ENCODE results near the gene KCNK1. TPM values are rescaled to one million over a fixed set of nuclear protein-coding genes. Genes with fewer than 3 reads are reported as not detected.
"Not testable (repeated sequence)": the region's sequence is repeated elsewhere in the genome, so short reads cannot be mapped to it uniquely, and the experiment has no call there.

The KCNK1 gene
- total and polyA plus RNA-seq, 4 experiments from 2014 or later, result not detected

GRCh38 chr1:233607252-233608119 is 6.4 kb upstream of the KCNK1 start:
- Histone ChIP-seq H3K27me3 (ENCODE audit: insufficient read depth, low read length) (no peaks in the 10 kb centered on the region), H3K4me1 (ENCODE audit: insufficient read depth, low read length) (no peaks in the 10 kb centered on the region), H3K36me3 (ENCODE audit: insufficient read depth, low read length) (no peaks in the 10 kb centered on the region), H3K9me3 (ENCODE audit: control insufficient read depth in 1 of 2, low read length in 2 of 2) (no peaks in the 10 kb centered on the region), H3K27ac (ENCODE audit: low read depth, low read length) (no peak overlapping the region), H3K4me3 (ENCODE audit: low read length in 2 of 2) (no peak overlapping the region)
- H3K27ac Mint-ChIP-seq, result no peak overlapping the region
- no peak for DNase-seq
- H3K4me3 Mint-ChIP-seq, result no peak overlapping the region
- intact Hi-C loops (cut with micrococcal nuclease), result no loop called here
- no peaks in the 10 kb centered on the region for H3K4me1 Mint-ChIP-seq
- H3K9me3 Mint-ChIP-seq, result peaks cover 0 to 6% (median 0%) of the 10 kb centered on the region in 8 donors
- CTCF ChIA-PET (ENCODE audit: partially characterized antibody), result no interaction called here
- peaks cover 15 to 23% of the 10 kb centered on the region in 2 donors for H3K27me3 Mint-ChIP-seq
- no peaks in the 10 kb centered on the region for H3K36me3 Mint-ChIP-seq
- POLR2A ChIA-PET (ENCODE audit: partially characterized antibody), result no interaction called here

- H3K4me1 Mint-ChIP-seq, result peaks cover 0 to 5% (median 2%) of the 10 kb centered on the region in 4 donors
- Histone ChIP-seq H3K9me3 (ENCODE audit: control insufficient read depth in 1 of 2, low read length in 2 of 2) (no peaks in the 10 kb centered on the region), H3K27me3 (ENCODE audit: insufficient read depth, low read length) (no peaks in the 10 kb centered on the region), H3K36me3 (ENCODE audit: insufficient read depth, low read length) (no peaks in the 10 kb centered on the region), H3K27ac (ENCODE audit: low read depth, low read length) (no peak overlapping the region), H3K4me3 (ENCODE audit: low read length in 2 of 2) (no peak overlapping the region), H3K4me1 (ENCODE audit: insufficient read depth, low read length) (no peaks in the 10 kb centered on the region)
- no peak overlapping the region for H3K27ac Mint-ChIP-seq
- POLR2A ChIA-PET (ENCODE audit: partially characterized antibody), result no interaction called here
- CTCF ChIA-PET (ENCODE audit: partially characterized antibody), result no interaction called here
- intact Hi-C loops (cut with micrococcal nuclease), result no loop called here
- H3K27me3 Mint-ChIP-seq, result peaks cover 23 to 31% of the 10 kb centered on the region in 2 donors
- no peak overlapping the region for H3K4me3 Mint-ChIP-seq
- no peaks in the 10 kb centered on the region for H3K36me3 Mint-ChIP-seq
- H3K9me3 Mint-ChIP-seq, result peaks cover 0 to 6% (median 0%) of the 10 kb centered on the region in 8 donors
- no peak for DNase-seq
Observed at GRCh38 chr1:233608988-233609387, 4.9 kb upstream of the KCNK1 start.

- Histone ChIP-seq H3K9me3 (ENCODE audit: control insufficient read depth in 1 of 2, low read length in 2 of 2) (no peaks in the 10 kb centered on the region), H3K27me3 (ENCODE audit: insufficient read depth, low read length) (peaks cover 4% of the 10 kb centered on the region), H3K4me3 (ENCODE audit: low read length in 2 of 2) (no peak overlapping the region), H3K27ac (ENCODE audit: low read depth, low read length) (no peak overlapping the region), H3K4me1 (ENCODE audit: insufficient read depth, low read length) (no peaks in the 10 kb centered on the region), H3K36me3 (ENCODE audit: insufficient read depth, low read length) (no peaks in the 10 kb centered on the region)
- ChIA-PET POLR2A (ENCODE audit: partially characterized antibody) (no interaction called here), CTCF (ENCODE audit: partially characterized antibody) (no interaction called here)
- Mint-ChIP-seq H3K27me3 (peaks cover 23 to 32% of the 10 kb centered on the region in 2 donors), H3K36me3 (no peaks in the 10 kb centered on the region), H3K9me3 (peaks cover 0 to 3% (median 0%) of the 10 kb centered on the region in 8 donors), H3K27ac (no peak overlapping the region), H3K4me1 (peaks cover 0 to 6% (median 3%) of the 10 kb centered on the region in 4 donors), H3K4me3 (no peak overlapping the region)
- intact Hi-C loops (cut with micrococcal nuclease), result no loop called here
- no peak for DNase-seq
Observed at GRCh38 chr1:233609926-233610325, 4.0 kb upstream of the KCNK1 start.

- DNase-seq, result no peak
- H3K27me3 ChIP-seq (ENCODE audit: insufficient read depth, low read length), result peaks cover 4% of the 10 kb centered on the region
- H3K9me3 ChIP-seq (ENCODE audit: control insufficient read depth in 1 of 2, low read length in 2 of 2), result no peaks in the 10 kb centered on the region
- no peaks in the 10 kb centered on the region for H3K36me3 ChIP-seq (ENCODE audit: insufficient read depth, low read length)
- H3K9me3 Mint-ChIP-seq, result peaks cover 0 to 3% (median 0%) of the 10 kb centered on the region in 8 donors
- intact Hi-C loops (cut with micrococcal nuclease), result no loop called here
- H3K4me1 ChIP-seq (ENCODE audit: insufficient read depth, low read length), result no peaks in the 10 kb centered on the region
- H3K4me3 Mint-ChIP-seq, result no peak overlapping the region
- peaks cover 30 to 39% of the 10 kb centered on the region in 2 donors for H3K27me3 Mint-ChIP-seq
- no peak overlapping the region for H3K27ac ChIP-seq (ENCODE audit: low read depth, low read length)
- H3K4me3 ChIP-seq (ENCODE audit: low read length in 2 of 2), result no peak overlapping the region
- H3K4me1 Mint-ChIP-seq, result peaks cover 0 to 12% (median 3%) of the 10 kb centered on the region in 4 donors
- ChIA-PET CTCF (ENCODE audit: partially characterized antibody) (no interaction called here), POLR2A (ENCODE audit: partially characterized antibody) (no interaction called here)
- H3K27ac Mint-ChIP-seq, result no peak overlapping the region
- no peaks in the 10 kb centered on the region for H3K36me3 Mint-ChIP-seq
Observed at GRCh38 chr1:233610628-233611027, 3.3 kb upstream of the KCNK1 start.

GRCh38 chr1:233611363-233611762 is 2.5 kb upstream of the KCNK1 start:
- Mint-ChIP-seq H3K27me3 (peaks cover 35 to 43% of the 10 kb centered on the region in 2 donors), H3K4me1 (peaks cover 0 to 17% (median 4%) of the 10 kb centered on the region in 4 donors)
- H3K9me3 ChIP-seq (ENCODE audit: control insufficient read depth in 1 of 2, low read length in 2 of 2); H3K4me1 ChIP-seq (ENCODE audit: insufficient read depth, low read length); CTCF ChIA-PET (ENCODE audit: partially characterized antibody); H3K4me3 ChIP-seq (ENCODE audit: low read length in 2 of 2); H3K9me3 Mint-ChIP-seq; H3K27ac Mint-ChIP-seq; intact Hi-C loops (cut with micrococcal nuclease); H3K36me3 ChIP-seq (ENCODE audit: insufficient read depth, low read length); POLR2A ChIA-PET (ENCODE audit: partially characterized antibody); DNase-seq; H3K4me3 Mint-ChIP-seq; H3K36me3 Mint-ChIP-seq; H3K27me3 ChIP-seq (ENCODE audit: insufficient read depth, low read length); H3K27ac ChIP-seq (ENCODE audit: low read depth, low read length): not testable (repeated sequence)

- no peak overlapping the region for H3K27ac ChIP-seq (ENCODE audit: low read depth, low read length)
- H3K4me3 Mint-ChIP-seq, result peak overlapping the region in 5 of 8 donors; percentile 25 to 46 (median 37)
Observed at GRCh38 chr1:233614173-233614742, 352 bp downstream of the KCNK1 start.

GRCh38 chr1:233614743-233615521 is 1.0 kb downstream of the KCNK1 start:
- CTCF ChIA-PET (ENCODE audit: partially characterized antibody), result no interaction called here
- no peak for DNase-seq
- H3K9me3 ChIP-seq (ENCODE audit: control insufficient read depth in 1 of 2, low read length in 2 of 2), result no peaks in the 10 kb centered on the region
- H3K36me3 ChIP-seq (ENCODE audit: insufficient read depth, low read length), result no peaks in the 10 kb centered on the region
- peaks cover 0 to 3% (median under 1%) of the 10 kb centered on the region in 8 donors for H3K9me3 Mint-ChIP-seq
- no peaks in the 10 kb centered on the region for H3K4me1 ChIP-seq (ENCODE audit: insufficient read depth, low read length)
- peaks cover 4% of the 10 kb centered on the region for H3K27me3 ChIP-seq (ENCODE audit: insufficient read depth, low read length)
- H3K4me1 Mint-ChIP-seq, result peaks cover 0 to 17% (median 4%) of the 10 kb centered on the region in 4 donors
- peak overlapping the region in 3 of 8 donors; percentile 25 to 34 (median 30) for H3K4me3 Mint-ChIP-seq
- H3K27ac Mint-ChIP-seq, result no peak overlapping the region
- intact Hi-C loops (cut with micrococcal nuclease), result no loop called here
- no peak overlapping the region for H3K4me3 ChIP-seq (ENCODE audit: low read length in 2 of 2)
- H3K27ac ChIP-seq (ENCODE audit: low read depth, low read length), result no peak overlapping the region
- H3K36me3 Mint-ChIP-seq, result no peaks in the 10 kb centered on the region
- peaks cover 34 to 42% of the 10 kb centered on the region in 2 donors for H3K27me3 Mint-ChIP-seq
- POLR2A ChIA-PET (ENCODE audit: partially characterized antibody), result no interaction called here

More at GRCh38 chr1:233614173-233614742, 352 bp downstream of the KCNK1 start:
- no peak overlapping the region for H3K27ac Mint-ChIP-seq
- peaks cover 32 to 41% of the 10 kb centered on the region in 2 donors for H3K27me3 Mint-ChIP-seq
- Histone ChIP-seq H3K4me1 (ENCODE audit: insufficient read depth, low read length) (no peaks in the 10 kb centered on the region), H3K27me3 (ENCODE audit: insufficient read depth, low read length) (peaks cover 4% of the 10 kb centered on the region), H3K36me3 (ENCODE audit: insufficient read depth, low read length) (no peaks in the 10 kb centered on the region), H3K4me3 (ENCODE audit: low read length in 2 of 2) (no peak overlapping the region), H3K9me3 (ENCODE audit: control insufficient read depth in 1 of 2, low read length in 2 of 2) (no peaks in the 10 kb centered on the region)
- POLR2A ChIA-PET (ENCODE audit: partially characterized antibody), result no interaction called here
- no peaks in the 10 kb centered on the region for H3K36me3 Mint-ChIP-seq
- CTCF ChIA-PET (ENCODE audit: partially characterized antibody), result no interaction called here
- DNase-seq, result no peak
- intact Hi-C loops (cut with micrococcal nuclease), result no loop called here
- H3K4me1 Mint-ChIP-seq, result peaks cover 0 to 17% (median 4%) of the 10 kb centered on the region in 4 donors
- peaks cover 0 to 3% (median under 1%) of the 10 kb centered on the region in 8 donors for H3K9me3 Mint-ChIP-seq

All from CD4-positive, alpha-beta memory T cell (primary cell).